Neural progenitor cell (in vitro differentiated cells): ENCODE measurements around the gene USP13. TPM values are rescaled to one million over a fixed set of nuclear protein-coding genes. Genes with fewer than 3 reads are reported as not detected.
"Not testable (repeated sequence)": the region's sequence is repeated elsewhere in the genome, so short reads cannot be mapped to it uniquely, and the experiment has no call there.

Experiments used
- DNase-seq: peaks from one replicate; pipeline ENCODE4 v3.0.0-alpha.2; 2016; ENCODE audit warnings: low spot score
- H2AFZ ChIP-seq: fragments of 200-600 bp; sonication (generic); replicated peaks from 2 replicates; pipeline ENCODE4 v1.6.1; 2016; ENCODE audit warnings: antibody characterized with exemption
- H3F3A ChIP-seq: fragments of 200-600 bp; sonication (generic); 2 replicates; pipeline ENCODE4 v1.6.1; 2016; ENCODE audit warnings: antibody characterized with exemption, low read depth
- H3K27ac ChIP-seq: fragments of 200-600 bp; sonication (generic); 2 replicates; pipeline ENCODE4 v1.5.1; 2016; ENCODE audit warnings: mild to moderate bottlenecking
- H3K27me3 ChIP-seq: fragments of 200-600 bp; sonication (generic); 2 replicates; pipeline ENCODE4 v1.6.1; 2016; ENCODE audit warnings: mild to moderate bottlenecking, moderate library complexity
- H3K36me3 ChIP-seq: fragments of 200-600 bp; sonication (generic); 2 replicates; pipeline ENCODE4 v1.5.1; 2016
- H3K4me1 ChIP-seq: fragments of 200-600 bp; sonication (generic); 2 replicates; pipeline ENCODE4 v1.6.1; 2016; ENCODE audit warnings: mixed run types
- H3K4me2 ChIP-seq: fragments of 200-600 bp; sonication (generic); 2 replicates; pipeline ENCODE4 v1.6.1; 2016
- H3K4me3 ChIP-seq: fragments of 200-600 bp; sonication (generic); 2 replicates; pipeline ENCODE4 v1.5.1; 2016
- H3K79me2 ChIP-seq: fragments of 200-600 bp; sonication (generic); 2 replicates; pipeline ENCODE4 v1.6.1; 2016; ENCODE audit warnings: low read depth
- H3K9ac ChIP-seq: fragments of 200-600 bp; sonication (generic); 2 replicates; pipeline ENCODE4 v1.6.1; 2016
- H3K9me3 ChIP-seq: fragments of 200-600 bp; sonication (generic); 2 replicates; pipeline ENCODE4 v1.5.1; 2016; ENCODE audit warnings: low read depth
- H4K20me1 ChIP-seq: fragments of 200-600 bp; sonication (generic); 2 replicates; pipeline ENCODE4 v1.6.1; 2016; ENCODE audit warnings: low read depth
- H3K27ac Mint-ChIP-seq: 3 replicates; pipeline ENCODE4 v1.8.0; 2021; ENCODE audit warnings: mixed read lengths
- H3K27me3 Mint-ChIP-seq: 2 replicates; pipeline ENCODE4 v1.8.0; 2022; ENCODE audit warnings: low read depth, mild to moderate bottlenecking, inconsistent platforms, moderate library complexity, mixed read lengths; ENCODE audit not compliant: insufficient read depth
- H3K36me3 Mint-ChIP-seq: 3 replicates; pipeline ENCODE4 v1.8.0; 2021; ENCODE audit warnings: mixed read lengths
- H3K4me1 Mint-ChIP-seq: 3 replicates; pipeline ENCODE4 v1.8.0; 2021; ENCODE audit warnings: mixed read lengths
- H3K4me3 Mint-ChIP-seq: 3 replicates; pipeline ENCODE4 v1.8.0; 2021; ENCODE audit warnings: mild to moderate bottlenecking, moderate library complexity, mixed read lengths
- H3K9me3 Mint-ChIP-seq: 3 replicates; pipeline ENCODE4 v1.8.0; 2020; ENCODE audit warnings: mixed read lengths
- CTCF ChIP-seq: fragments of 200-600 bp; sonication (generic); IDR thresholded peaks from 2 replicates; pipeline ENCODE4 v1.5.1; 2017; ENCODE audit warnings: antibody characterized with exemption, mild to moderate bottlenecking
- EZH2 ChIP-seq: fragments of 200-600 bp; sonication (generic); IDR thresholded peaks from 2 replicates; pipeline ENCODE4 v1.6.1; 2017; ENCODE audit warnings: antibody characterized with exemption, mild to moderate bottlenecking, moderate library complexity
- EZH2phosphoT487 ChIP-seq: fragments of 200-600 bp; sonication (generic); IDR thresholded peaks from 2 replicates; pipeline ENCODE4 v1.6.1; 2017; ENCODE audit warnings: antibody characterized with exemption
- total RNA-seq: library from RNA; depleted of rRNA; stranded (reverse); fragments of >200 nt; gene quantifications from 2 replicates; pipeline ENCODE4 v1.2.3, GENCODE V29; 2015; ENCODE audit warnings: low replicate concordance

The USP13 gene
- total RNA-seq, 1 donor from 2014 or later, result 17.7 TPM

- Mint-ChIP-seq H3K9me3 (peaks cover 9% of the 10 kb centered on the region), H3K4me1 (no peaks in the 10 kb centered on the region), H3K27ac (no peak overlapping the region), H3K27me3 (peaks cover 2% of the 10 kb centered on the region), H3K4me3 (no peak overlapping the region), H3K36me3 (peaks cover 45% of the 10 kb centered on the region)
- TF ChIP-seq CTCF (no peak), EZH2 (no peak)
- Histone ChIP-seq H3F3A (no peaks in the 10 kb centered on the region), H4K20me1 (no peaks in the 10 kb centered on the region), H3K9me3 (no peaks in the 10 kb centered on the region), H3K4me2 (no peak overlapping the region), H3K9ac (no peak overlapping the region), H3K79me2 (no peaks in the 10 kb centered on the region), H3K36me3 (peaks cover 3% of the 10 kb centered on the region), H3K4me3 (no peak overlapping the region), H3K4me1 (peaks cover 6% of the 10 kb centered on the region), H3K27me3 (no peaks in the 10 kb centered on the region), H3K27ac (no peak overlapping the region), H2AFZ (no peak overlapping the region)
- DNase-seq, result no peak
These were observed 119.5 kb downstream of the USP13 start for GRCh38 chr3:179772297-179772696.

- no peak for TF ChIP-seq EZH2phosphoT487
- TF ChIP-seq EZH2, result no peak
- no peak for TF ChIP-seq CTCF
- no peak for DNase-seq
- Mint-ChIP-seq H3K27me3 (no peaks in the 10 kb centered on the region), H3K4me1 (no peaks in the 10 kb centered on the region), H3K4me3 (no peak overlapping the region), H3K27ac (no peak overlapping the region), H3K36me3 (peaks cover 53% of the 10 kb centered on the region), H3K9me3 (peaks cover 14% of the 10 kb centered on the region)
- Histone ChIP-seq H3K4me3 (no peak overlapping the region), H2AFZ (no peak overlapping the region), H3K4me1 (peaks cover 6% of the 10 kb centered on the region), H3K27me3 (no peaks in the 10 kb centered on the region), H3K4me2 (no peak overlapping the region), H4K20me1 (no peaks in the 10 kb centered on the region), H3K27ac (no peak overlapping the region), H3F3A (no peaks in the 10 kb centered on the region), H3K79me2 (no peaks in the 10 kb centered on the region), H3K36me3 (peaks cover 3% of the 10 kb centered on the region), H3K9me3 (no peaks in the 10 kb centered on the region), H3K9ac (no peak overlapping the region)
These were observed 122.7 kb downstream of the USP13 start for GRCh38 chr3:179775416-179776122.

GRCh38 chr3:179782841-179783240 lies 130.0 kb downstream of the USP13 start:
- not testable (repeated sequence) for H3K9ac ChIP-seq, H3K9me3 Mint-ChIP-seq
- H3K36me3 Mint-ChIP-seq, result peaks cover 20% of the 10 kb centered on the region

GRCh38 chr3:179788996-179789395 lies 136.2 kb downstream of the USP13 start:
- no peaks in the 10 kb centered on the region for H3K27me3 Mint-ChIP-seq
- no peak for DNase-seq
- H3K4me3 ChIP-seq, result no peak overlapping the region
- no peaks in the 10 kb centered on the region for H3K4me1 Mint-ChIP-seq
- no peak overlapping the region for H2AFZ ChIP-seq
- H3K9me3 ChIP-seq, result no peaks in the 10 kb centered on the region
- peaks cover 7% of the 10 kb centered on the region for H3K36me3 Mint-ChIP-seq
- no peak overlapping the region for H3K4me2 ChIP-seq
- H3K27me3 ChIP-seq, result no peaks in the 10 kb centered on the region
- no peaks in the 10 kb centered on the region for H3F3A ChIP-seq
- H3K4me3 Mint-ChIP-seq, result no peak overlapping the region
- no peaks in the 10 kb centered on the region for H4K20me1 ChIP-seq
- H3K9ac ChIP-seq, result no peak overlapping the region
- no peak overlapping the region for H3K27ac ChIP-seq
- H3K36me3 ChIP-seq, result no peaks in the 10 kb centered on the region
- no peak overlapping the region for H3K27ac Mint-ChIP-seq
- TF ChIP-seq EZH2 (no peak), EZH2phosphoT487 (no peak), CTCF (no peak)
- H3K9me3 Mint-ChIP-seq, result no peaks in the 10 kb centered on the region
- no peaks in the 10 kb centered on the region for H3K4me1 ChIP-seq
- no peaks in the 10 kb centered on the region for H3K79me2 ChIP-seq

More at GRCh38 chr3:179782841-179783240, 130.0 kb downstream of the USP13 start:
- not testable (repeated sequence) for H3K4me3 ChIP-seq, H4K20me1 ChIP-seq, H3K4me2 ChIP-seq, H3K4me1 Mint-ChIP-seq, H3K27ac Mint-ChIP-seq, H2AFZ ChIP-seq, DNase-seq, H3F3A ChIP-seq, H3K27me3 Mint-ChIP-seq, H3K36me3 ChIP-seq, H3K79me2 ChIP-seq, H3K27ac ChIP-seq, H3K27me3 ChIP-seq, H3K4me3 Mint-ChIP-seq, H3K9me3 ChIP-seq, H3K4me1 ChIP-seq
